ENCODE measurements around the gene AHSP.
"Not testable (repeated sequence)": the region's sequence is repeated elsewhere in the genome, so short reads cannot be mapped to it uniquely, and the experiment has no call there.

Gene AHSP

DNA sequence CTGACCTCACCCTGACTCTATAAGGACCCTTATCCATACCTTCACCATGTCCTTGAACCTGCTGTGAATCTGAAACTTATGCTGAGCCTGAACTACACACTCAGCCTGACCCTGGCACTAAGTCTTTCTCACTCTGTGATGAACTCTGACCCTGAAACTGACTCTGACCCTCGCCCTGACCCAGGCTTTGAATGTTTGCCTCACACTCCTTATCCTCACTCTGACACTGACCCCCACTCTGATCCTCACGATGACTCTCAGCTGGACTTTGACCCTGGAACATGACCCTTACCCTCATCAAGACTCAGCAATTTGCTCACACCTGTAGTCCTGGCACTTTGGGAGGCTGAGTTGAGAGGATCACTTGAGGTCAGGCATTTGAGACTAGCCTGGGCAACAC is 4.4 kb downstream of the AHSP start:
- DNase-seq: no peak

GRCh38 chr16:31532896-31533295 is 5.2 kb downstream of the AHSP start:
- peak; percentile 7 to 11 for DNase-seq

- no peak for DNase-seq
These were observed 8.0 kb downstream of the AHSP start for GRCh38 chr16:31535737-31536136.

- no peak for DNase-seq
These were observed 9.2 kb downstream of the AHSP start for GRCh38 chr16:31536804-31537361.

- peak in 1 of 2 donors; percentile 1 for DNase-seq
These were observed 9.9 kb downstream of the AHSP start for GRCh38 chr16:31537362-31538242.

DNA sequence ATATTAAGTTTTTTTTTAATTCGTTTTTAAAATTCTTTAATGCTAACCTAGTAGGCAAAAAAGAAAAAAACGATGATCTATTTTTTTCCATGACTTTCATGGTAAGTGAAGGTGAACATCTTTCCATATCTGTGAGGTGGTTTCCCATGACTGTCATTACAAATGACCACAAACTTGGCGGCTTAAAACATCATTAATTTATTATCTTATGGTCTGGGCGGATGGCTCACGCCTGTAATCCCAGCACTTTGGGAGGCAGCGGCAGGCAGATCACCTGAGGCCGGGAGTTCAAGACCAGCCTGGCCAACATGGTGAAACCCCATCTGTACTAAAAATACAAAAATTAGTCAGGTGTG is 10.5 kb downstream of the AHSP start:
- not testable (repeated sequence) for DNase-seq

DNA sequence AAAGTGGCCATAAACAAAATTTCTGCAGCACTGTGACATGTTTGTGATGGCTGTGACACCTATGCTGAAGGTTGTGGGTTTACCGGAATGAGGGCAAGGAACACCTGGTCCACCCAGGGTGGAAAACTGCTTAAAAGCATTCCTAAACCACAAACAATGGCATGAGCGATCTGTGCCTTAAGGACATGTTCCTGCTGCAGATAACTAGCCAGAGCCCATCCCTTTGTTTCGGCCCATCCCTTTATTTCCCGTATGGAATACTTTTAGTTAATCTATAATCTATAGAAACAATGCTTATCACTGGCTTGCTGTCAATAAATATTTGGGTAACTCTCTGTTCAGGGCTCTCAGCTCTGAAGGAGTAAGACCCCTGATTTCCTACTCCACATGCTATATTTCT is 12.1 kb downstream of the AHSP start:
- DNase-seq: not testable (repeated sequence)

DNA sequence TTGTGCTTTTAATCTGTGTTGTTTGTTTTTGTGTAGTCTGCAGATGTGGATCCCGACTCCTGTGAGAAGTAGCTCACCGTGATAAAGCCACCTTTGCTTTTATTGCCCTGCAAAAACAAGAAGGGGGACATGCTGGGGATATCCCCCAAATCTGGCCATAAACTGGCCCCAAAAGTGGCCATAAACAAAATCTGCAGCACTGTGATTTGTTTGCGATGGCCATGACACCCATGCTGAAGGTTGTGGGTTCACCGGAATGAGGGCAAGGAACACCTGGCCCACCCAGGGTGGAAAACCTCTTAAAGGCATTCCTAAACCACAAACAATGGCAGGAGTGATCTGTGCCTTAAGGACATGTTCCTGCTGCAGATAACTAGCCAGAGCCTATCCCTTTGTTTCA is 15.1 kb downstream of the AHSP start:
- DNase-seq: no peak

- DNase-seq: no peak
These were observed 33.9 kb downstream of the AHSP start for GRCh38 chr16:31561426-31562233.

DNA sequence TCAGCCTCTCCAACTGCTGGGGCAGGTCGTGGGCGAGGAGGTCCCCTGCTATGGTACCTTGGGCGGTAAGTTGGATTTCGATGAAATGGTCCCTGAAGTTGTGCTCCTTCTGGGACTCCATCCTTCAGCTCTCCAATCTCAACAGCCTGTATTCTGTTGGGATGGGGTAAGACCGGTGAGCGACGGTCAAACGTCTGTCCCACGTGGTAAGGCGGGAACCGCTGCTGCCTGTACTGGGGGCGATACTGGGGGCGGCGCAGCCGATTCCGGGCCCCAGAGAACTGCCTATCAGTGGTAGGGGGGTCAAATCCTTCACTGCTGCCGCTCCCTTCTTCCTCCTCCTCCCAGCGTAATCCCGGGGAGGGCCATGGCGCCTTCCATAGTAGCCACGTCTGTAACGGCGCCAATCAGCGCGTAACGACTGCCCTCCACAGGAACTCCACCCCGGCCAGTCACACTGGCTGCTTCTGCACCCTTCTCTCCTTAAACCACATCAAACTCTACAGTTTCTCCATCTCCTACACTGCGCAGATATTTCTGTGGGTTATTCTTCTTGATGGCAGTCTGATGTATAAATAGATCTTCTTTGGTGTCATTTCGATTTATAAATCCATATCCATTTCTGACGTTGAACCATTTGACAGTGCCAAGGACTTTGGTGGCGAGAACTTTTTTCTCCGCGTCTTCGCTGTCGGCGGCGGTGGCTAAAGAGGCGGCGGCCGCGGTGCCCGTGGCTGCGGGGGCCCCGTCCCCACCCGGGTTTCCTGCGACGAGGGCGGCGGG is 41.1 kb downstream of the AHSP start:
- peak in 1 of 2 donors; percentile 12 for DNase-seq

GRCh38 chr16:31569360-31569717 is 41.6 kb downstream of the AHSP start:
- DNase-seq: no peak

DNA sequence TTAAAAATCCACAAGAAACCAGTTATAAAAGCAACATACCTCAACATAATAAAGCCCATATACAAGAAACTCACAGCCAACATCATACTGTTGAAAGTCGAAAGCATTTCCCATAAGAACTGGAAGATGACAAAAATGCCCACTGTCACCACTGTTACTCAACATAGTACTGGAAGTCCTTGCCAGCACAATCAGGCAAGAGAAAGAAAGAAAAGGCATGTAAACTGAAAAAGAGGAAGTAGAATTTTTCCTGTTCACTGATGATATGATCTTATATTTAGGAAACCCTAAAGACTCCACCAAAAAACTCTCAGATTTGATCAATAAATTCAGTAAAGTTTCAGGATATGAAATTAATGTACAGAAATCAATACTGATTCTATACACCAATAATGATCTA is 45.1 kb downstream of the AHSP start:
- no peak for DNase-seq

- DNase-seq: not testable (repeated sequence)
These were observed 46.5 kb downstream of the AHSP start for GRCh38 chr16:31574159-31574558.

DNA sequence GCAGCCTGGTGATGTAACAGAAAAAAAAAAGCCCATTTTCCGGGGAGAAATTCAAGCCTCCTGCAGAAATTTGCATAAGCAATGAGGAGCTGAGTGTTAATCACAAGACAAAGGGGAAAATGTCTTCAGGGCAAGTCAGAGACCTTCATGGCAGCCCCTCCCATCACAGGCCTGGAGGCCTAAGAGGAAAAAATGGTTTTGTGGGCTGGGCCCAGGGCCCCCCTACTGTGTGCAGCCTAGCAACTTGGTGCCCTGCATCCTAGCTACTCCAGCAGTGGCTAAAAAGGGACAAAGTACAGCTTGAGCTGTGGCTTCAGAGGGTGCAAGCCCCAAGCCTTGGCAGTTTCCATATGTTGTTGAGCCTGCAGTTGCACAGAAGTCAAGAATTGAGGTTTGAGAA is 49.7 kb downstream of the AHSP start:
- no peak for DNase-seq

Data from inflammatory macrophage treated with lipopolysaccharide for 1 hour (primary cell).